Renal cortex interstitium (tissue), 11 donors: ENCODE results near the gene PARD6G. TPM values are rescaled to one million over a fixed set of nuclear protein-coding genes. Genes with fewer than 3 reads are reported as not detected.

ENCODE experiments used
- DNase-seq, 11 donors: peaks; one replicate each; pipeline ENCODE4 v3.0.0-alpha.2; 2013; ENCODE audit warnings: low read depth in 9 of 11, low spot score in 4 of 11; ENCODE audit errors: extremely low read depth in 1 of 11
- polyA plus RNA-seq, 3 donors: library from polyadenylated mRNA; unstranded; fragments of 120-200 nt; gene quantifications; one replicate each; pipeline ENCODE4 v1.2.1, GENCODE V29; 2013; ENCODE audit not compliant: insufficient read length in 3 of 3

The PARD6G gene
- polyA plus RNA-seq, 3 donors, result 29.4 to 33.8 (median 31.6) TPM

GRCh38 chr18:80137137-80137536 is 110.2 kb downstream of the PARD6G start:
- DNase-seq, result no peak

GRCh38 chr18:80136679-80137078 is 110.6 kb downstream of the PARD6G start:
- DNase-seq, result no peak

GRCh38 chr18:80135136-80135535 is 112.2 kb downstream of the PARD6G start:
- DNase-seq, result no peak

GRCh38 chr18:80133124-80133523 is 114.2 kb downstream of the PARD6G start:
- no peak for DNase-seq

GRCh38 chr18:80132180-80132812 is 115.0 kb downstream of the PARD6G start:
- DNase-seq, result no peak

GRCh38 chr18:80130555-80130954 is 116.8 kb downstream of the PARD6G start:
- no peak for DNase-seq

GRCh38 chr18:80129672-80130367 is 117.5 kb downstream of the PARD6G start:
- no peak for DNase-seq

- DNase-seq, result no peak
These were observed 119.7 kb downstream of the PARD6G start for GRCh38 chr18:80127635-80128034.

- no peak for DNase-seq
These were observed 120.5 kb downstream of the PARD6G start for GRCh38 chr18:80126797-80127196.

GRCh38 chr18:80124131-80124530 is 123.2 kb downstream of the PARD6G start:
- no peak for DNase-seq

GRCh38 chr18:80120932-80121331 is 126.4 kb downstream of the PARD6G start:
- DNase-seq, result no peak

- DNase-seq, result no peak
These were observed 128.2 kb downstream of the PARD6G start for GRCh38 chr18:80119111-80119510.

- DNase-seq, result no peak
These were observed 132.3 kb downstream of the PARD6G start for GRCh38 chr18:80115035-80115434.

- DNase-seq, result no peak
These were observed 134.6 kb downstream of the PARD6G start for GRCh38 chr18:80112624-80113248.

- DNase-seq, result peak in 3 of 11 donors; percentile 18 to 48 (median 44)
These were observed 137.6 kb downstream of the PARD6G start for GRCh38 chr18:80109676-80110078.

GRCh38 chr18:80108739-80109675 is 138.3 kb downstream of the PARD6G start, which contains the start of gene ADNP2:
ADNP2 (plus strand) TSS chr18:80109262; CDS start chr18:80117543, 8,281 bp downstream.
- DNase-seq, result peak; percentile 63 to 85 (median 73)

- DNase-seq, result no peak
These were observed 139.2 kb downstream of the PARD6G start for GRCh38 chr18:80108121-80108536.

- DNase-seq, result no peak
These were observed 139.9 kb downstream of the PARD6G start for GRCh38 chr18:80107426-80107825.
